GM12875 (cell line): Measurements from ENCODE around the gene LIMK2.

Experiments used
- H3K4me3 ChIP-seq: one replicate; pipeline ENCODE4 v1.5.1; 2011; ENCODE audit warnings: low read depth, low read length, control low read depth
- CTCF ChIP-seq: IDR thresholded peaks from 2 replicates; pipeline ENCODE4 v1.5.1; 2011; ENCODE audit warnings: low read depth, mild to moderate bottlenecking, control low read depth, inconsistent platforms, low read length, moderate library complexity, borderline replicate concordance; ENCODE audit not compliant: insufficient read depth

LIMK2 gene

GRCh38 chr22:31286360-31287255 is 74.5 kb downstream of the LIMK2 start:
- no peak for TF ChIP-seq CTCF
- no peak overlapping the region for H3K4me3 ChIP-seq

- no peak for TF ChIP-seq CTCF
- no peak overlapping the region for H3K4me3 ChIP-seq
Observed at GRCh38 chr22:31287818-31288495, 75.9 kb downstream of the LIMK2 start.

- TF ChIP-seq CTCF, result no peak
- no peak overlapping the region for H3K4me3 ChIP-seq
Observed at GRCh38 chr22:31288496-31289240, 76.6 kb downstream of the LIMK2 start.

- no peak for TF ChIP-seq CTCF
- H3K4me3 ChIP-seq, result peak overlapping the region; percentile 41
Observed at GRCh38 chr22:31289344-31289743, 77.2 kb downstream of the LIMK2 start.

GRCh38 chr22:31290494-31291471 is 78.7 kb downstream of the LIMK2 start:
- H3K4me3 ChIP-seq, result peak overlapping the region; percentile 72
- TF ChIP-seq CTCF, result no peak
